ENCODE results near the gene MADD. TPM values are rescaled to one million over a fixed set of nuclear protein-coding genes. Genes with fewer than 3 reads are reported as not detected.

The MADD gene
- polyA plus RNA-seq, 1 donor: 53.9 TPM

Other genes with a start within 250 kb of the MADD start
- gene ARFGAP2, start 93.3 kb upstream of the MADD start, polyA plus RNA-seq (ENCODE audit: insufficient read length): 93.8 TPM
- 27.6 TPM for gene PACSIN3, start 83.7 kb upstream of the MADD start, polyA plus RNA-seq (ENCODE audit: insufficient read length)
- gene DDB2, start 55.2 kb upstream of the MADD start, polyA plus RNA-seq (ENCODE audit: insufficient read length): 28.1 TPM
- 57.7 TPM for gene ACP2, start 21.3 kb upstream of the MADD start, polyA plus RNA-seq (ENCODE audit: insufficient read length)
- 43.0 TPM for gene NR1H3, start 12.1 kb upstream of the MADD start, polyA plus RNA-seq (ENCODE audit: insufficient read length)
- 0.13 TPM for gene MYBPC3, start 82.6 kb downstream of the MADD start, polyA plus RNA-seq (ENCODE audit: insufficient read length)
- gene SPI1, start 108.4 kb downstream of the MADD start, polyA plus RNA-seq (ENCODE audit: insufficient read length): 3.4 TPM
- 39.5 TPM for gene SLC39A13, start 138.5 kb downstream of the MADD start, polyA plus RNA-seq (ENCODE audit: insufficient read length)
- gene PSMC3, start 156.3 kb downstream of the MADD start, polyA plus RNA-seq (ENCODE audit: insufficient read length): 164 TPM
- not detected for gene RAPSN, start 179.0 kb downstream of the MADD start, polyA plus RNA-seq (ENCODE audit: insufficient read length)